ENCODE results near the gene GABRR2.

The GABRR2 gene

GRCh38 chr6:89328976-89329375, 13.9 kb upstream of the GABRR2 start:
- H3K27me3 ChIP-seq (ENCODE audit: insufficient read depth, poor library complexity, severe bottlenecking), result no peaks in the 10 kb centered on the region
- no peak overlapping the region for H3K4me3 ChIP-seq (ENCODE audit: severe bottlenecking)
- H3K4me1 ChIP-seq (ENCODE audit: insufficient read depth, poor library complexity, severe bottlenecking), result no peaks in the 10 kb centered on the region
- TF ChIP-seq CTCF (IDR thresholded peaks at IDR 0.05; ENCODE audit: poor library complexity, severe bottlenecking), result no peak
- no peak overlapping the region for H3K27ac ChIP-seq (ENCODE audit: poor library complexity, severe bottlenecking)
- ATAC-seq (ENCODE audit: low read depth), result no peak
- peaks cover 66% of the 10 kb centered on the region for H3K36me3 ChIP-seq (ENCODE audit: low read depth)
- H3K9me3 ChIP-seq (ENCODE audit: severe bottlenecking), result no peaks in the 10 kb centered on the region
- DNase-seq (ENCODE audit: low spot score), result no peak

- no peak for DNase-seq (ENCODE audit: low spot score)
- H3K27ac ChIP-seq (ENCODE audit: poor library complexity, severe bottlenecking), result no peak overlapping the region
- no peaks in the 10 kb centered on the region for H3K27me3 ChIP-seq (ENCODE audit: insufficient read depth, poor library complexity, severe bottlenecking)
- H3K9me3 ChIP-seq (ENCODE audit: severe bottlenecking), result no peaks in the 10 kb centered on the region
- TF ChIP-seq CTCF (IDR thresholded peaks at IDR 0.05; ENCODE audit: poor library complexity, severe bottlenecking), result no peak
- H3K4me1 ChIP-seq (ENCODE audit: insufficient read depth, poor library complexity, severe bottlenecking), result no peaks in the 10 kb centered on the region
- ATAC-seq (ENCODE audit: low read depth), result no peak
- peaks cover 20% of the 10 kb centered on the region for H3K36me3 ChIP-seq (ENCODE audit: low read depth)
- H3K4me3 ChIP-seq (ENCODE audit: severe bottlenecking), result no peak overlapping the region
Observed at GRCh38 chr6:89324304-89324703, 9.2 kb upstream of the GABRR2 start.

GRCh38 chr6:89323511-89323971, 8.4 kb upstream of the GABRR2 start:
- no peak for ATAC-seq (ENCODE audit: low read depth)
- Histone ChIP-seq H3K9me3 (ENCODE audit: severe bottlenecking) (no peaks in the 10 kb centered on the region), H3K4me1 (ENCODE audit: insufficient read depth, poor library complexity, severe bottlenecking) (no peaks in the 10 kb centered on the region), H3K27me3 (ENCODE audit: insufficient read depth, poor library complexity, severe bottlenecking) (no peaks in the 10 kb centered on the region), H3K27ac (ENCODE audit: poor library complexity, severe bottlenecking) (no peak overlapping the region), H3K36me3 (ENCODE audit: low read depth) (peaks cover 13% of the 10 kb centered on the region), H3K4me3 (ENCODE audit: severe bottlenecking) (no peak overlapping the region)
- DNase-seq (ENCODE audit: low spot score), result no peak
- TF ChIP-seq CTCF (IDR thresholded peaks at IDR 0.05; ENCODE audit: poor library complexity, severe bottlenecking), result no peak

- ATAC-seq (ENCODE audit: low read depth), result no peak
- no peaks in the 10 kb centered on the region for H3K9me3 ChIP-seq (ENCODE audit: severe bottlenecking)
Observed at GRCh38 chr6:89321131-89321970, 6.3 kb upstream of the GABRR2 start.

More at GRCh38 chr6:89321131-89321970, 6.3 kb upstream of the GABRR2 start:
- Histone ChIP-seq H3K27ac (ENCODE audit: poor library complexity, severe bottlenecking) (no peak overlapping the region), H3K4me1 (ENCODE audit: insufficient read depth, poor library complexity, severe bottlenecking) (no peaks in the 10 kb centered on the region), H3K36me3 (ENCODE audit: low read depth) (peaks cover 3% of the 10 kb centered on the region; the same call in 1 of the 2 replicates), H3K4me3 (ENCODE audit: severe bottlenecking) (no peak overlapping the region), H3K27me3 (ENCODE audit: insufficient read depth, poor library complexity, severe bottlenecking) (no peaks in the 10 kb centered on the region)
- TF ChIP-seq CTCF (IDR thresholded peaks at IDR 0.05; ENCODE audit: poor library complexity, severe bottlenecking), result no peak
- DNase-seq (ENCODE audit: low spot score), result no peak
